PFSK-1 (cell line): Measurements from ENCODE around the gene GSAP.

Experiments used
- FOXP2 ChIP-seq: optimal IDR thresholded peaks from 2 replicates; pipeline ENCODE3; 2011; ENCODE audit warnings: borderline replicate concordance, control low read depth, inconsistent platforms; ENCODE audit not compliant: insufficient read depth; ENCODE audit errors: extremely low read length, extremely low read depth
- POLR2AphosphoS5 ChIP-seq: IDR thresholded peaks from 2 replicates; pipeline ENCODE4 v1.6.1; 2012; ENCODE audit warnings: low read depth, mild to moderate bottlenecking, control low read depth, low read length, moderate library complexity
- SIN3A ChIP-seq: IDR thresholded peaks from 2 replicates; pipeline ENCODE4 v1.6.1; 2012; ENCODE audit warnings: mild to moderate bottlenecking, low read length, moderate library complexity, borderline replicate concordance; ENCODE audit not compliant: insufficient read depth
- TAF1 ChIP-seq: IDR thresholded peaks from 2 replicates; pipeline ENCODE4 v1.6.1; 2012; ENCODE audit warnings: low read length, control low read depth, borderline replicate concordance; ENCODE audit not compliant: insufficient read depth
- TF ChIP-seq, protein P1 (sequence below), 2 experiments: IDR thresholded peaks; 2 replicates each; pipeline versions ENCODE4 v1.6.1 to v1.8.0; 2011 to 2012; ENCODE audit warnings: low read depth in 2 of 2, low read length in 2 of 2, control low read depth in 1 of 2, inconsistent platforms in 1 of 2, mild to moderate bottlenecking in 1 of 2, moderate library complexity in 1 of 2; ENCODE audit not compliant: insufficient read depth in 1 of 2

DNA sequence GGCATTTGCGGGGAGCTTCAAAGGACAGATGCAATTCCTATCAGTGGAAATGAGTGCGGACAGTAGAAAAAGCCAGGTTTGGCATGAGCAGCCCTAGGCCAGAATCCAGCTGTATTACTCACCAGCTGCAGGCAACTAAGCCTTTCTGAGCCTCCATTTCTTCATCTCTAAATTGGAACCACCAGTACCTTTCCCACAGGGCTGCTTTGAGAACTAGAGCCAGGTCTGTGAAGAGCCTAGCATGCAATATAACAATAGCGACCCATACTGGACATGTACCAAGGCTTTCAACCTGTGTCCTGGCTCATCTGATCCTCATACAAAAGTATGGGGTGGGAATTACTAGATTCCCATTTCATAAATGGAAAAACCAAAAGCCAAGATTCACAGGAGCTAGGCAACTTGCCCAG lies 101.0 kb downstream of the GSAP start:
- TF ChIP-seq POLR2AphosphoS5 (no peak), TAF1 (no peak), SIN3A (no peak), FOXP2 (no peak)
- TF ChIP-seq, protein P1, sequence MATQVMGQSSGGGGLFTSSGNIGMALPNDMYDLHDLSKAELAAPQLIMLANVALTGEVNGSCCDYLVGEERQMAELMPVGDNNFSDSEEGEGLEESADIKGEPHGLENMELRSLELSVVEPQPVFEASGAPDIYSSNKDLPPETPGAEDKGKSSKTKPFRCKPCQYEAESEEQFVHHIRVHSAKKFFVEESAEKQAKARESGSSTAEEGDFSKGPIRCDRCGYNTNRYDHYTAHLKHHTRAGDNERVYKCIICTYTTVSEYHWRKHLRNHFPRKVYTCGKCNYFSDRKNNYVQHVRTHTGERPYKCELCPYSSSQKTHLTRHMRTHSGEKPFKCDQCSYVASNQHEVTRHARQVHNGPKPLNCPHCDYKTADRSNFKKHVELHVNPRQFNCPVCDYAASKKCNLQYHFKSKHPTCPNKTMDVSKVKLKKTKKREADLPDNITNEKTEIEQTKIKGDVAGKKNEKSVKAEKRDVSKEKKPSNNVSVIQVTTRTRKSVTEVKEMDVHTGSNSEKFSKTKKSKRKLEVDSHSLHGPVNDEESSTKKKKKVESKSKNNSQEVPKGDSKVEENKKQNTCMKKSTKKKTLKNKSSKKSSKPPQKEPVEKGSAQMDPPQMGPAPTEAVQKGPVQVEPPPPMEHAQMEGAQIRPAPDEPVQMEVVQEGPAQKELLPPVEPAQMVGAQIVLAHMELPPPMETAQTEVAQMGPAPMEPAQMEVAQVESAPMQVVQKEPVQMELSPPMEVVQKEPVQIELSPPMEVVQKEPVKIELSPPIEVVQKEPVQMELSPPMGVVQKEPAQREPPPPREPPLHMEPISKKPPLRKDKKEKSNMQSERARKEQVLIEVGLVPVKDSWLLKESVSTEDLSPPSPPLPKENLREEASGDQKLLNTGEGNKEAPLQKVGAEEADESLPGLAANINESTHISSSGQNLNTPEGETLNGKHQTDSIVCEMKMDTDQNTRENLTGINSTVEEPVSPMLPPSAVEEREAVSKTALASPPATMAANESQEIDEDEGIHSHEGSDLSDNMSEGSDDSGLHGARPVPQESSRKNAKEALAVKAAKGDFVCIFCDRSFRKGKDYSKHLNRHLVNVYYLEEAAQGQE (IDR thresholded peaks at IDR 0.05; ENCODE audit: insufficient read depth in 1 of 2, low read depth in 2 of 2, low read length in 2 of 2): no peak
